HG03039 (cell line): ENCODE results near the gene TPSG1.
"Not testable (repeated sequence)": the region's sequence is repeated elsewhere in the genome, so short reads cannot be mapped to it uniquely, and the experiment has no call there.

Source experiments
- ATAC-seq: cut with Tn5 transposase; IDR thresholded peaks from one replicate; pipeline ENCODE4 v1.9.1; 2021; ENCODE audit warnings: mild to moderate bottlenecking, moderate library complexity; ENCODE audit not compliant: unreplicated experiment

Gene TPSG1

GRCh38 chr16:1257561-1258224, 32.6 kb upstream of the TPSG1 start:
- no peak for ATAC-seq

GRCh38 chr16:1256874-1257322, 31.8 kb upstream of the TPSG1 start:
- no peak for ATAC-seq

DNA sequence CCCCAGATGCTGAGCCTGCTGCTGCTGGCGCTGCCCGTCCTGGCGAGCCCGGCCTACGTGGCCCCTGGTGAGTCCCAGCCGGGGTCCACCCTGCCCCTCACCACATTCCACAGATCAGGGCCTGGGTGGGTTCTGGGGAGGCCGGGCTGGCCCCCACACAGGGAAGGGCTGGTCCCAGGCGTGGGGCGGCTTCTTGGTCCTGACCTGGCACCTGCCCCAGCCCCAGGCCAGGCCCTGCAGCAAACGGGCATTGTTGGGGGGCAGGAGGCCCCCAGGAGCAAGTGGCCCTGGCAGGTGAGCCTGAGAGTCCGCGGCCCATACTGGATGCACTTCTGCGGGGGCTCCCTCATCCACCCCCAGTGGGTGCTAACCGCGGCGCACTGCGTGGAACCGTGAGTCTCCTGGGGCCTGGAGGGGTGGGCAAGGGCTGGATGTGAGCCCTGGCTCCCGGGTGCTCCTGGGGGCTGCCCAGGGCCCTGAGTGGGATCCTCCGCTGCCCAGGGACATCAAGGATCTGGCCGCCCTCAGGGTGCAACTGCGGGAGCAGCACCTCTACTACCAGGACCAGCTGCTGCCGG, 31.3 kb upstream of the TPSG1 start:
- not testable (repeated sequence) for ATAC-seq

- not testable (repeated sequence) for ATAC-seq
These were observed 30.4 kb upstream of the TPSG1 start, which contains the start of gene TPSD1 for GRCh38 chr16:1255276-1256122. TPSD1 (plus strand) TSS chr16:1256069; CDS start chr16:1256281, 212 bp downstream.

- not testable (repeated sequence) for ATAC-seq
These were observed 29.8 kb upstream of the TPSG1 start for GRCh38 chr16:1254821-1255220.

DNA sequence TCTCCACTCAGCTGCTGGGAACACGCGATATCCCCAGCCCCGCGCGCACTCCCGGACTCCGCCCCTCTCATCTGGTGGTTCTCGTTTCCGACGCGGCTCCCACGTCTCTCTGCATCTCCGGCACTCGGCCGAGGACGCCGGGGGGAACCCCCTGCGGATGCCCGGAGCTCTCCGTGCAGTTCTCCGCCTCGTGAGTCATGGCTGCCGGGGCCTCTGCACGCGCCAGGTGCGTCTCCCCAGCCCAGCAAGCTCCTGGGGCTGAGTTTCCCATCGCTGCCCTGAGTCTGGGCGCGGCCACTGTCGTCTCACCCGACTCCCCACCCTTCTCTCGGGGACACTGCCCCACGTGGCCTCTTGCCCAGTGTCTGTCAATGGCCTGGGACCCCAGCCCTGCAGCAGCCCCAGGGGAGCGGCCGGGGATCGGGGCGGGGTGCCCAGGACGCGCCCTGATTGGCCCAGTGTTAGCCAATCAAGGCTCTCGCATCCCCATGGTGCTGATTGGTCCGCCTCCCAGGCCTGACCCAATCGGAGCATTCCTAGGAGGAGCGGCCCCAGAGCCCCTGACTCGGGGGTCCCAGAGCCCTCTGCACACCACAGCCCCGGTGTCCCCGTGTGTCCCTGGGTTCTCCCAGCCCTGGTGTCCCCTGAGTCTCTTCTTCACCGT, 28.8 kb upstream of the TPSG1 start:
- not testable (repeated sequence) for ATAC-seq

DNA sequence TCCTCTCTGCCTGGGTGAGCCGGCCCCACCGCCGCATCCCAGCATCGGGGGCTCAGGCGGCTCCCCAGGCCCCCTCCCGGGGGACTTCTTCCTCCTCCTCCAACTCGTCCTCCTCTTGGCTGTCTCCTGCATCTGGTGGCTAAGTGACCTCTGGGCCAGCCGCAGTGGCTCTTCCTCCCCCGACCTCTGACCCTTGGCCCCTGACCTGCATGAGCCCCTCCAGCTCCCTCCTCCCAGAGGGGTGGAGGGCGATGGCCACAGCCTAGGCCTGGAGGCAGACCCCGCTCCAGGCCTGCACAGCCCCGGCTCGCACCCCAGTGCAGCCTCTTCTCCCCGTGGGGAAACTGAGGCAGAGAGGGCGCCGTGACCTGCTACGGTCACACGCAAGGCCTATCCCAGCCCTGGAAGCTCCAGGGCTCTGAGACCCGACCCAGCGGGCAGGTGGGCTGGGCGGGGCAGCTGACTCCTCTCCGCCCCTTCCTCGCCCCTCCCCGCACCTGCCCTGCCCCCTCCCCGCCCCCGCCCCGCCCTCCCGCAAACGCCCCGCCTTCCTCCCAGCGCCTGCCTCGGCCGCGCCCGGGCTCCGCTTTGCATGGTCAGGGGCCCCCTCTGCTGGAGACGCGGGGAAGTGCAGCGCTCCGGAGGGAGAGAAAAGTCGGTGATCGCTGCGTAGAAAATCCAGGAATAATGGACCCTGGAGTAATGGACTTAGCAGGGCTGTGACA, 24.1 kb upstream of the TPSG1 start:
- ATAC-seq = not testable (repeated sequence)

DNA sequence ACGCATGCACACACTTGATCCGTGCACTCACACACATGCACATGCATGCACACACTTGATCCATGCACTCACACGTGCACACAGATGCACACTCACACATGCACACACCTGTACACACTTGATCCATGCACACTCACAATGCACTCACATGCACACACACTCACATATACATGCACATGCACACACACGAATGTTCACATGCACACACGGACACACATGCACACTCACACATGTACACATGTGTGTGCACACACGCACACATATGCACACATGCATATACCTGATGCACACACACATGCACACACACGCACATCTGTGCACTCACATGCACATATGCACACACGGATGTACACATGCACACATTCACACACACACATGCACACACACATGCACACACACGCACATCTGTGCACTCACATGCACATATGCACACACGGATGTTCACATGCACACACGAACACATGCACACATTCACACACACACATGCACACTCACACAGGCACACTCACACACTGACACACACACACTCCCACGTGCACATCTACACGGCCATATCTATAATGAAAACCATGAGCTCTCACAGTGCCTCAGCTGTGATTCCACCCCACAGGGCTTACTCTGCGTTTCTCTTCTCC, 23.0 kb upstream of the TPSG1 start:
- ATAC-seq = not testable (repeated sequence)

- ATAC-seq = no peak
These were observed 20.5 kb upstream of the TPSG1 start for GRCh38 chr16:1245452-1246020.

- ATAC-seq = no peak
These were observed 19.8 kb upstream of the TPSG1 start for GRCh38 chr16:1244881-1245280.

- ATAC-seq = not testable (repeated sequence)
These were observed 19.1 kb upstream of the TPSG1 start for GRCh38 chr16:1243907-1244850.

DNA sequence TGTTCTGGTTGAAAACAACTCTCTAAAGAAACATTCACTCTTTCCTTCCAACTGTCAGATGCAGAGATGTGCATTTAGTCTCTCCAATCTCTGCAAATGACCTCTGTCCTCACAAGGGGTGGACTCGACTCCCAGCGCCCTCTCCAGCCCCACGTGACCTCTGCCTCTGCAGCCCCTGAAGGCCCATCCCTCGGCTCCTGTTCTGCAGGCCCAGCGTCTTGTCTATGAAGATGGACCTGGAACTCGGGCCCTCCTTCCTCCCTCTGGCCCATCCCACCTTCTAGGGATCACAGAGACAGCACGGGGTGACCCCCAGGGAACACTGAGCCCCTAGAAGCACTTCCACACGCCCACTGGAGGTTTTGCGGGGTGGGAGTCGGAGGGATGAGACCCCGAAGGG, 18.3 kb upstream of the TPSG1 start:
- ATAC-seq = not testable (repeated sequence)

GRCh38 chr16:1241081-1241480, 16.0 kb upstream of the TPSG1 start:
- ATAC-seq = not testable (repeated sequence)

GRCh38 chr16:1240436-1240835, 15.4 kb upstream of the TPSG1 start, which contains the start of gene TPSAB1:
TPSAB1 (plus strand) TSS chr16:1240705; CDS start chr16:1240939, 234 bp downstream.
- not testable (repeated sequence) for ATAC-seq

DNA sequence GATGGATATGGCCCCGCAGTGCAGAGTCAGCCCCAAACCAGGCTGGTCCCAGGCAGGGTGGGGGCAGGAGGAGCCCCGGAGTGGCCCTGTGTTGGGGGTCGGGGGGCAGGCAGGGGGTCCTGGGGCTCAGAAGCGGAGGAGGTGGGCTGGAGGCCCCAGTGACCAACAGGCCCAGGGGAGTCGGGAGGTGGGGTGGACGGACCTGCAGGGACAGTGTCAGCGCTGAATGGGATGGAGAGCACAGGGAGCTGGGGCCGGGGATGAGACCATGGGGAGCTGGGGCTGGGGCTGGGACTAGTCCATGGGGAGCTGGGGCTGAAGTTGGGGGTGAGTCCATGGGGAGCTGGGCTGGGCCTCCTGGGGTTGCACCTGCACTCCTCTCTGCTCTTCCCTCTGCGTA, 14.5 kb upstream of the TPSG1 start:
- not testable (repeated sequence) for ATAC-seq

GRCh38 chr16:1238909-1239308, 13.8 kb upstream of the TPSG1 start:
- not testable (repeated sequence) for ATAC-seq

GRCh38 chr16:1237990-1238389, 12.9 kb upstream of the TPSG1 start:
- no peak for ATAC-seq

GRCh38 chr16:1236659-1237058, 11.6 kb upstream of the TPSG1 start:
- not testable (repeated sequence) for ATAC-seq
